Osteocyte (in vitro differentiated cells): ENCODE measurements around the gene RASAL1. TPM values are rescaled to one million over a fixed set of nuclear protein-coding genes. Genes with fewer than 3 reads are reported as not detected.

ENCODE experiments used
- DNase-seq: peaks from one replicate; pipeline ENCODE4 v3.0.0; 2021; ENCODE audit warnings: mixed read lengths; ENCODE audit not compliant: unreplicated experiment; ENCODE audit errors: extremely low spot score
- H3K27ac Mint-ChIP-seq: one replicate; pipeline ENCODE4 v1.8.0; 2021; ENCODE audit warnings: mild to moderate bottlenecking, mixed read lengths; ENCODE audit not compliant: unreplicated experiment
- H3K27me3 Mint-ChIP-seq: one replicate; pipeline ENCODE4 v1.8.0; 2021; ENCODE audit warnings: mixed read lengths; ENCODE audit not compliant: unreplicated experiment
- H3K36me3 Mint-ChIP-seq: one replicate; pipeline ENCODE4 v1.8.0; 2021; ENCODE audit warnings: mixed read lengths; ENCODE audit not compliant: unreplicated experiment
- H3K4me1 Mint-ChIP-seq: one replicate; pipeline ENCODE4 v1.8.0; 2021; ENCODE audit warnings: mixed read lengths; ENCODE audit not compliant: unreplicated experiment
- H3K4me3 Mint-ChIP-seq: one replicate; pipeline ENCODE4 v1.8.0; 2021; ENCODE audit warnings: mild to moderate bottlenecking, moderate library complexity, mixed read lengths; ENCODE audit not compliant: unreplicated experiment
- H3K9me3 Mint-ChIP-seq: one replicate; pipeline ENCODE4 v1.8.0; 2021; ENCODE audit warnings: mixed read lengths; ENCODE audit not compliant: unreplicated experiment
- total RNA-seq: library from RNA; stranded (reverse); gene quantifications from 2 replicates; pipeline ENCODE4 v1.2.1, GENCODE V29; 2021
- TF ChIP-seq, protein P1 (sequence below): fragments of 200-600 bp; sonication (generic); IDR thresholded peaks from 2 replicates; pipeline ENCODE4 v1.5.0; 2021; ENCODE audit warnings: antibody characterized with exemption, mild to moderate bottlenecking, moderate library complexity

The RASAL1 gene
- total RNA-seq, 1 donor from 2014 or later = not detected

DNA sequence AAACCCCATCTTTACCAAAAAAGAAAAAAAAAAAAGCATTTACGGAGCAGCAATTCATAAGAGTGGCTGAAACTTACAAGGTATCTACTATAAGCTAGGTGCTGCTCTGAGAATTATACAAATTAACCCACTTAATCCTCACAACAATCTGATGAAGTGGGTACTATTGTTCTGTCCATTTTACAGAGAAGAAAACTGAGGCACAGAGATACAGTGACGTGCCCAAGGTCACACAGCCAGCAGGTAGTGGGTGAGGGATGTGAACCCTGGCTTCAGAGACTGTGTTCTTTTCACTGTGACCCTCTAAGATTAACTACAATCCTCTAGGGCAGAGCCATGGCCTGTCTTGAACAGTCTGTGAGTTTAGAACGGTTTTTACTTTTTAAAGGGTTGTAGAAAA lies 46.4 kb upstream of the RASAL1 start:
- TF ChIP-seq, protein P1, sequence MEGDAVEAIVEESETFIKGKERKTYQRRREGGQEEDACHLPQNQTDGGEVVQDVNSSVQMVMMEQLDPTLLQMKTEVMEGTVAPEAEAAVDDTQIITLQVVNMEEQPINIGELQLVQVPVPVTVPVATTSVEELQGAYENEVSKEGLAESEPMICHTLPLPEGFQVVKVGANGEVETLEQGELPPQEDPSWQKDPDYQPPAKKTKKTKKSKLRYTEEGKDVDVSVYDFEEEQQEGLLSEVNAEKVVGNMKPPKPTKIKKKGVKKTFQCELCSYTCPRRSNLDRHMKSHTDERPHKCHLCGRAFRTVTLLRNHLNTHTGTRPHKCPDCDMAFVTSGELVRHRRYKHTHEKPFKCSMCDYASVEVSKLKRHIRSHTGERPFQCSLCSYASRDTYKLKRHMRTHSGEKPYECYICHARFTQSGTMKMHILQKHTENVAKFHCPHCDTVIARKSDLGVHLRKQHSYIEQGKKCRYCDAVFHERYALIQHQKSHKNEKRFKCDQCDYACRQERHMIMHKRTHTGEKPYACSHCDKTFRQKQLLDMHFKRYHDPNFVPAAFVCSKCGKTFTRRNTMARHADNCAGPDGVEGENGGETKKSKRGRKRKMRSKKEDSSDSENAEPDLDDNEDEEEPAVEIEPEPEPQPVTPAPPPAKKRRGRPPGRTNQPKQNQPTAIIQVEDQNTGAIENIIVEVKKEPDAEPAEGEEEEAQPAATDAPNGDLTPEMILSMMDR = no peak
- no peak for DNase-seq
- Mint-ChIP-seq H3K9me3 (no peaks in the 10 kb centered on the region), H3K4me1 (peaks cover 24% of the 10 kb centered on the region), H3K4me3 (no peak overlapping the region), H3K36me3 (peaks cover 36% of the 10 kb centered on the region), H3K27ac (no peak overlapping the region), H3K27me3 (no peaks in the 10 kb centered on the region)

DNA sequence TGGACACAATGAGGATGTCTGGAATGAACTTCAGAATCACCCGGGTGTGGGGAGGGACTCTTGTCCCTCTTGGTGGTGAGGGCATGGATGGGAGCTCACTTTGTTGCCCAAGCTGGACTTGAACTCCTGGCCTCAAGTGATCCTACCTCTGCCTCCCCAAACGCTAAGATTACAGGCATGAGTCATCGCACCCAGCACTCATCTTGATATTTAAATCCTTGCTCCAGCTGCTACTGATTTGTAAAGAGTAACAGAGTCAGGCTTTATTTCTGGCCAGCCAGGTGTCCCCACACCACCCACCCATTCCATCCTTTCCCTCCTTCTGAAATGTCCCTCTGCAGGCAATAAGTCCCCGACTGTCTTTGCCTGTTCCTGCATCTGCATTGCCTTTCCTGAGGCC lies 44.8 kb upstream of the RASAL1 start:
- no peaks in the 10 kb centered on the region for H3K9me3 Mint-ChIP-seq
- H3K4me3 Mint-ChIP-seq = no peak overlapping the region
- no peak for DNase-seq
- H3K36me3 Mint-ChIP-seq = peaks cover 44% of the 10 kb centered on the region
- H3K27ac Mint-ChIP-seq = no peak overlapping the region
- H3K4me1 Mint-ChIP-seq = peaks cover 14% of the 10 kb centered on the region
- TF ChIP-seq, protein P1 = no peak
- H3K27me3 Mint-ChIP-seq = no peaks in the 10 kb centered on the region

DNA sequence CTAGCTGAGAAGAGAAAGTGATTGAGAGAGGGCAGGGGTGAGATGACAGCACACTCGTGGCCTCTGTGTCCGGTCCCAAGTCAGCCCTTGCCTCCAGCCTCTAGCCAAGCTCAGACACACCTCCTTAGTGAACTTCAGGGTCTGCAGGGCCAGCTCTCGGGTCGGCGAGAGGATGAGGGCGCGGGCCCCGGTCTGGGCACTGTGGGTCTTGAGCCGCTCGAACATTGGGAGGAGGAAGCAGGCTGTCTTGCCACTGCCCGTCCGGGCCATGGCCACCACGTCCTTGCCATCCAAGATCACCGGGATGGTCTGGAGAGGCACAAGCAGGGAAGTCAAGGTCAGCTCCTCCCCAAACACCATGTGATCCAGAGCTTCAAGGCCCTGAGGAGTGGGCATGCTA lies 43.5 kb upstream of the RASAL1 start:
- Mint-ChIP-seq H3K27ac (no peak overlapping the region), H3K27me3 (no peaks in the 10 kb centered on the region), H3K36me3 (peaks cover 50% of the 10 kb centered on the region), H3K4me3 (no peak overlapping the region), H3K4me1 (peaks cover 11% of the 10 kb centered on the region), H3K9me3 (no peaks in the 10 kb centered on the region)
- DNase-seq = no peak
- TF ChIP-seq, protein P1 = no peak

DNA sequence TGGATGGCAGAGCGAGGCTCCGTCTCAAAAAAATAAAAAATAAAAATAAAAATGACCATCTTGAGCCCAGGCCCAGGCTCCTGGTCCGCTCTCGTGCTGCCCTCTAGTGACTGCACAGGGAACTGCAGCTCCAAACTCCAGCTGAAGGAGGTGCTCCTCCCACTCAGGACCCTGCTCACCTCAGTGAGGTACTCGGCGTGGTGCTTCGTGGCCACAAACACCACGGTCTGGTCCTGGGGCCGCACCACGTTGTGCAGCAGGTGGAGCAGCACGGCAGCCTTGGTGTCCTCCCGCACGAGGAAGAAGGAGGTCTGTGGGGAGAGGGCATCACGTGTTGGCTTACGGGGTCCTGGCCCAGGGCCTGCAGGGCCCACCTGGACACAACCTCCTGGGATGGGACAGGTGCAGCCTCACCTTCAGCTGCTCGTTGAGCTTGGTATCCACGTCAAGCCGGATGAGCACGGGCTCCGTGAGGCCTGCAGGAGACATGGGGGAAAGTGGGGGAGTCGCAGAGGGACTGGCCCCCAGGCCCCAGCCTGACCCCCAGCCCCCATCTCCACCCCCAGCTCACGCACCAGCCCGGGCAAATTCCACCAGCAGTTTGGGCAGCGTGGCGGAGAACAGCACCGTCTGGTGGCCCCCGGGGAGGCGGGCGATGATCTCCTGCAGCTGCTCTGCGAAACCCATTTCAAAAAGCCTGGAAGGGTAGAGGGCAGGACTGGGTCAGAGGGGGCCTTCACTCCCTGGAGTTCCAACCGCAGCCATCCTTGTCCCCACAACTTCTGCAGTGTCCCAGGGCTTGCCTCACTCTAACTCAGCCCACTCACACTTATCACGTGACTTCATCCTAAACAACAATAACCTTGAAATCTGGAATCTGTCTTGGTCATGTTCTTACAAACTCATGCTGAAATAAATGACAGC lies 39.2 kb upstream of the RASAL1 start:
- Mint-ChIP-seq H3K27ac (no peak overlapping the region), H3K4me1 (no peaks in the 10 kb centered on the region), H3K36me3 (peaks cover 67% of the 10 kb centered on the region), H3K4me3 (no peak overlapping the region), H3K27me3 (no peaks in the 10 kb centered on the region), H3K9me3 (no peaks in the 10 kb centered on the region)
- DNase-seq = peak; percentile 93
- TF ChIP-seq, protein P1 = peak; percentile 99

DNA sequence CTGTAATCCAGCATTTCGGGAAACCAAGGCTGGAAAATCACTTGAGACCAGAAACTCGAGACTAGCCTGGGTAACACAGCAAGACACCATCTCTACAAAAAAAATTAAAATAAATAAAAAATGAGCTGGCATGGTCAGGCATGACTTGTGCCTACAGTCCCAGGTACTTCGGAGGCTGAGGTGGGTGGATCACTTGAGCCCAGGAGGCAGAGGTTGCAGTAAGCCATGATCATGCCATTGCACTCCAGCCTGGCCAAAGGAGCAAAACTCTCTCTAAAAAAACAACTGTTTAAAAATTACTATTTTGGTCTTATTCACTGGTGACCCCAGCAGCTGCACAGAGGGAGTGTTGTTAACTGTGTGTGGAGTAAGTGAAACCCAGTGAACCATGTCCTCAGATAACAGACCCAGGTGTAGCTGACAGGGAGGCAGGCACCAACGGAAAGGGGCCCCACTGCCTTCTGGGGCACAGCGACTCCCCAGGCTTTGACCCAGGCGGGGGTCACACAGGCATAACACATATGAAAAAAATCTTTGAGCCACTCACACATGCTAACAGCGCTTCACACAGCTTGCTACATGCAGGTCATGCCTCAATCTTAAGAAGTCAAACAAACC lies 37.6 kb upstream of the RASAL1 start:
- Mint-ChIP-seq H3K36me3 (peaks cover 58% of the 10 kb centered on the region), H3K4me1 (no peaks in the 10 kb centered on the region), H3K27ac (no peak overlapping the region), H3K9me3 (no peaks in the 10 kb centered on the region), H3K27me3 (no peaks in the 10 kb centered on the region), H3K4me3 (no peak overlapping the region)
- TF ChIP-seq, protein P1 = no peak
- DNase-seq = no peak
